Liver (tissue), 9 donors: Measurements from ENCODE around the gene HEATR5A. TPM values are rescaled to one million over a fixed set of nuclear protein-coding genes. Genes with fewer than 3 reads are reported as not detected.

Source experiments
- DNase-seq: peaks from one replicate; pipeline ENCODE4 v3.0.0-alpha.2; 2017; ENCODE audit warnings: low spot score
- H3K27ac ChIP-seq, 2 donors: one replicate each; pipeline ENCODE4 v1.7.0; 2013; ENCODE audit warnings: inconsistent platforms in 2 of 2, low read length in 2 of 2, control low read depth in 1 of 2, low read depth in 1 of 2, mild to moderate bottlenecking in 1 of 2
- H3K27me3 ChIP-seq, 4 donors: one replicate each; pipeline versions ENCODE4 v1.6.1 to v1.7.0; 2013; ENCODE audit warnings: low read length in 3 of 4, inconsistent platforms in 1 of 4, mild to moderate bottlenecking in 1 of 4, moderate library complexity in 1 of 4; ENCODE audit not compliant: control insufficient read depth in 4 of 4, insufficient read depth in 4 of 4
- H3K36me3 ChIP-seq, 4 donors: one replicate each; pipeline versions ENCODE4 v1.6.1 to v1.7.0; 2013; ENCODE audit warnings: low read length in 3 of 4, mild to moderate bottlenecking in 3 of 4, low read depth in 1 of 4, moderate library complexity in 1 of 4; ENCODE audit not compliant: control insufficient read depth in 4 of 4, insufficient read depth in 3 of 4
- H3K4me1 ChIP-seq, 4 donors: one replicate each; pipeline versions ENCODE4 v1.6.1 to v1.7.0; 2013; ENCODE audit warnings: low read length in 3 of 4, mild to moderate bottlenecking in 3 of 4, moderate library complexity in 1 of 4; ENCODE audit not compliant: control insufficient read depth in 4 of 4, insufficient read depth in 4 of 4
- H3K4me3 ChIP-seq, 3 donors: one replicate each; pipeline versions ENCODE4 v1.6.1 to v1.7.0; 2013; ENCODE audit warnings: low read length in 3 of 3, control low read depth in 1 of 3, low read depth in 1 of 3, mild to moderate bottlenecking in 1 of 3
- H3K9ac ChIP-seq, 2 donors: one replicate each; pipeline ENCODE4 v1.7.0; 2013; ENCODE audit warnings: low read length in 2 of 2, mild to moderate bottlenecking in 2 of 2, moderate library complexity in 2 of 2, control low read depth in 1 of 2, low read depth in 1 of 2
- H3K9me3 ChIP-seq, 4 donors: one replicate each; pipeline versions ENCODE4 v1.6.1 to v1.7.0; 2013; ENCODE audit warnings: low read length in 3 of 4; ENCODE audit not compliant: control insufficient read depth in 4 of 4
- EGR1 ChIP-seq, 2 donors: IDR thresholded peaks; 2 replicates each; pipeline ENCODE4 v1.6.1; 2016 to 2018; ENCODE audit warnings: antibody characterized with exemption in 2 of 2, low read depth in 2 of 2
- FOXA2 ChIP-seq: IDR thresholded peaks from 2 replicates; pipeline ENCODE4 v1.6.1; 2016; ENCODE audit warnings: antibody characterized with exemption
- GABPA ChIP-seq, 2 donors: IDR thresholded peaks in 1 of 2; conservative IDR thresholded peaks in 1 of 2; 2 replicates each; pipeline ENCODE4 v1.6.1; 2016; ENCODE audit warnings: antibody characterized with exemption in 2 of 2, mild to moderate bottlenecking in 1 of 2, moderate library complexity in 1 of 2
- HNF4A ChIP-seq, 2 donors: conservative IDR thresholded peaks; 2 replicates each; pipeline ENCODE4 v1.6.1; 2016; ENCODE audit warnings: antibody characterized with exemption in 2 of 2, mild to moderate bottlenecking in 2 of 2
- HNF4G ChIP-seq: IDR thresholded peaks from 2 replicates; pipeline ENCODE4 v1.6.1; 2016; ENCODE audit warnings: antibody characterized with exemption
- JUND ChIP-seq, 2 donors: IDR thresholded peaks; 2 replicates each; pipeline ENCODE4 v1.6.1; 2016; ENCODE audit warnings: antibody characterized with exemption in 2 of 2
- RXRA ChIP-seq, 2 donors: IDR thresholded peaks; 2 replicates each; pipeline ENCODE4 v1.6.1; 2017 to 2018; ENCODE audit warnings: antibody characterized with exemption in 2 of 2, mild to moderate bottlenecking in 1 of 2
- TAF1 ChIP-seq: conservative IDR thresholded peaks from 2 replicates; pipeline ENCODE4 v1.6.1; 2016; ENCODE audit warnings: antibody characterized with exemption, mild to moderate bottlenecking
- YY1 ChIP-seq: IDR thresholded peaks from 2 replicates; pipeline ENCODE4 v1.6.1; 2016; ENCODE audit warnings: antibody characterized with exemption, mild to moderate bottlenecking
- WGBS: extraction: QIAGEN DNeasy Blood & Tissue Kit; methylation state at CpG from one replicate; pipeline ENCODE4 v1.1.7; 2013; 5-methylcytosine and 5-hydroxymethylcytosine counted together
- polyA plus RNA-seq, 2 donors: library from polyadenylated mRNA; stranded (reverse) in 1 of 2; unstranded in 1 of 2; fragments of 200-250 nt in 1 of 2; fragments of >200 nt in 1 of 2; fragmentation: Nextera tagmentation in 1 of 2; extraction: Ambion mirVana in 1 of 2; gene quantifications; one replicate each; pipeline versions ENCODE4 v1.2.1 to v1.2.3, GENCODE V29; 2013 to 2015
- total RNA-seq, 2 donors: library from RNA; depleted of rRNA; stranded (reverse); fragments of >200 nt; gene quantifications; one replicate each; pipeline ENCODE4 v1.2.3, GENCODE V29; 2014
- TF ChIP-seq, protein P1 (sequence below): fragments of 150-350 bp; IDR thresholded peaks from 2 replicates; pipeline ENCODE4 v1.5.1; 2017; ENCODE audit warnings: improper control_type of control experiment, low read depth, low read length; ENCODE audit not compliant: missing input control
- TF ChIP-seq, protein P2 (sequence below): IDR thresholded peaks from 2 replicates; pipeline ENCODE4 v1.6.1; 2016; ENCODE audit warnings: antibody characterized with exemption, mild to moderate bottlenecking
- TF ChIP-seq, protein P3 (sequence below): IDR thresholded peaks from 2 replicates; pipeline ENCODE4 v1.6.1; 2016; ENCODE audit warnings: antibody characterized with exemption
- donor health status: healthy.
- donor health status: healthy.
- donor health status: healthy.
- donor health status: healthy.
- donor health status: healthy.

HEATR5A gene
- total and polyA plus RNA-seq, 4 donors = 7.3 to 22.8 (median 10.1) TPM

DNA sequence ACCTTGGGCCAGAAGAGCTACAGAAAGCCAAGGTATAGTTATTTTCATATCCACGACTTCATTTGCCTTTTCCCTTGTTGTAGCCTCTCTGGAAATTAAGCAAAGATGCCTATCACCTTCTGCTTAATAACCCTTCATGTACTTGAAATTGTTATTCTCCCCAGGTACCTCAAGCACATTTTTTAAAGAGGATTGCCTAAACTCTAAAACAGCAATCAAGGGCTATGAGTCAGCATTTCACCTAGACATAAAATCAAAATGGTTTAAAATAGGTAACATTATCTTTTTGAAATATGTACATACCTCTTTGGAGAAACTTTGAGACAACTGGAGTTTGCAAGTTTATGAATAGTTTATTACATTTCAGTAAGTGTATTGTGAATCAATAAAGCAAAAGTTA, 25.4 kb upstream of the HEATR5A start (continued):
- no peak for TF ChIP-seq HNF4G
- TF ChIP-seq, protein P1, sequence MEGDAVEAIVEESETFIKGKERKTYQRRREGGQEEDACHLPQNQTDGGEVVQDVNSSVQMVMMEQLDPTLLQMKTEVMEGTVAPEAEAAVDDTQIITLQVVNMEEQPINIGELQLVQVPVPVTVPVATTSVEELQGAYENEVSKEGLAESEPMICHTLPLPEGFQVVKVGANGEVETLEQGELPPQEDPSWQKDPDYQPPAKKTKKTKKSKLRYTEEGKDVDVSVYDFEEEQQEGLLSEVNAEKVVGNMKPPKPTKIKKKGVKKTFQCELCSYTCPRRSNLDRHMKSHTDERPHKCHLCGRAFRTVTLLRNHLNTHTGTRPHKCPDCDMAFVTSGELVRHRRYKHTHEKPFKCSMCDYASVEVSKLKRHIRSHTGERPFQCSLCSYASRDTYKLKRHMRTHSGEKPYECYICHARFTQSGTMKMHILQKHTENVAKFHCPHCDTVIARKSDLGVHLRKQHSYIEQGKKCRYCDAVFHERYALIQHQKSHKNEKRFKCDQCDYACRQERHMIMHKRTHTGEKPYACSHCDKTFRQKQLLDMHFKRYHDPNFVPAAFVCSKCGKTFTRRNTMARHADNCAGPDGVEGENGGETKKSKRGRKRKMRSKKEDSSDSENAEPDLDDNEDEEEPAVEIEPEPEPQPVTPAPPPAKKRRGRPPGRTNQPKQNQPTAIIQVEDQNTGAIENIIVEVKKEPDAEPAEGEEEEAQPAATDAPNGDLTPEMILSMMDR = no peak

DNA sequence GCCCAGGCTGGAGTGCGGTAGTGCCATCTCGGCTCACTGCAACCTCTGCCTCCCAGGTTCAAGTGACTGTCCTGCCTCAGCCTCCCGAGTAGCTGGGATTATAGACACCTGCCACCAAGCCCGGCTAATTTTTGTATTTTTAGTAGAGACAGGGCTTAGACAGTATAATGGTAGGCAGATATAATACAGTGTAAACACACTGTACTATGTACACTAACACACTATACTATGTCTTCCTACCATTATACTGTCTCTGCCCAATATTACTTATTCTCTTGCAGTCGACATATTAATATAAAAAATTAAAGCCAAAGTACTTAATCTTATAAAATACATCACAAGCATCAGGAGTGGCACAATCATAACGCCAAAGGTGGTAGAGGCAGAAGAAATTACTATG, 21.9 kb upstream of the HEATR5A start:
- no peak for TF ChIP-seq RXRA (IDR thresholded peaks at IDR 0.05)
- TF ChIP-seq FOXA2 = no peak
- TF ChIP-seq YY1 = no peak
- no peak for TF ChIP-seq GABPA (IDR thresholded peaks at IDR 0.05 in 1 of 2, conservative IDR thresholded peaks at IDR 0.05 in 1 of 2)
- no peak for TF ChIP-seq EGR1 (IDR thresholded peaks at IDR 0.05; ENCODE audit: low read depth in 2 of 2)
- TF ChIP-seq, protein P2, sequence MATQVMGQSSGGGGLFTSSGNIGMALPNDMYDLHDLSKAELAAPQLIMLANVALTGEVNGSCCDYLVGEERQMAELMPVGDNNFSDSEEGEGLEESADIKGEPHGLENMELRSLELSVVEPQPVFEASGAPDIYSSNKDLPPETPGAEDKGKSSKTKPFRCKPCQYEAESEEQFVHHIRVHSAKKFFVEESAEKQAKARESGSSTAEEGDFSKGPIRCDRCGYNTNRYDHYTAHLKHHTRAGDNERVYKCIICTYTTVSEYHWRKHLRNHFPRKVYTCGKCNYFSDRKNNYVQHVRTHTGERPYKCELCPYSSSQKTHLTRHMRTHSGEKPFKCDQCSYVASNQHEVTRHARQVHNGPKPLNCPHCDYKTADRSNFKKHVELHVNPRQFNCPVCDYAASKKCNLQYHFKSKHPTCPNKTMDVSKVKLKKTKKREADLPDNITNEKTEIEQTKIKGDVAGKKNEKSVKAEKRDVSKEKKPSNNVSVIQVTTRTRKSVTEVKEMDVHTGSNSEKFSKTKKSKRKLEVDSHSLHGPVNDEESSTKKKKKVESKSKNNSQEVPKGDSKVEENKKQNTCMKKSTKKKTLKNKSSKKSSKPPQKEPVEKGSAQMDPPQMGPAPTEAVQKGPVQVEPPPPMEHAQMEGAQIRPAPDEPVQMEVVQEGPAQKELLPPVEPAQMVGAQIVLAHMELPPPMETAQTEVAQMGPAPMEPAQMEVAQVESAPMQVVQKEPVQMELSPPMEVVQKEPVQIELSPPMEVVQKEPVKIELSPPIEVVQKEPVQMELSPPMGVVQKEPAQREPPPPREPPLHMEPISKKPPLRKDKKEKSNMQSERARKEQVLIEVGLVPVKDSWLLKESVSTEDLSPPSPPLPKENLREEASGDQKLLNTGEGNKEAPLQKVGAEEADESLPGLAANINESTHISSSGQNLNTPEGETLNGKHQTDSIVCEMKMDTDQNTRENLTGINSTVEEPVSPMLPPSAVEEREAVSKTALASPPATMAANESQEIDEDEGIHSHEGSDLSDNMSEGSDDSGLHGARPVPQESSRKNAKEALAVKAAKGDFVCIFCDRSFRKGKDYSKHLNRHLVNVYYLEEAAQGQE = no peak
- TF ChIP-seq TAF1 = no peak
- TF ChIP-seq, protein P3, sequence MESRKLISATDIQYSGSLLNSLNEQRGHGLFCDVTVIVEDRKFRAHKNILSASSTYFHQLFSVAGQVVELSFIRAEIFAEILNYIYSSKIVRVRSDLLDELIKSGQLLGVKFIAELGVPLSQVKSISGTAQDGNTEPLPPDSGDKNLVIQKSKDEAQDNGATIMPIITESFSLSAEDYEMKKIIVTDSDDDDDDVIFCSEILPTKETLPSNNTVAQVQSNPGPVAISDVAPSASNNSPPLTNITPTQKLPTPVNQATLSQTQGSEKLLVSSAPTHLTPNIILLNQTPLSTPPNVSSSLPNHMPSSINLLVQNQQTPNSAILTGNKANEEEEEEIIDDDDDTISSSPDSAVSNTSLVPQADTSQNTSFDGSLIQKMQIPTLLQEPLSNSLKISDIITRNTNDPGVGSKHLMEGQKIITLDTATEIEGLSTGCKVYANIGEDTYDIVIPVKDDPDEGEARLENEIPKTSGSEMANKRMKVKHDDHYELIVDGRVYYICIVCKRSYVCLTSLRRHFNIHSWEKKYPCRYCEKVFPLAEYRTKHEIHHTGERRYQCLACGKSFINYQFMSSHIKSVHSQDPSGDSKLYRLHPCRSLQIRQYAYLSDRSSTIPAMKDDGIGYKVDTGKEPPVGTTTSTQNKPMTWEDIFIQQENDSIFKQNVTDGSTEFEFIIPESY = no peak
- H3K27me3 ChIP-seq = no peaks in the 10 kb centered on the region
- H3K4me3 ChIP-seq = no peak overlapping the region
- no peaks in the 10 kb centered on the region for H3K36me3 ChIP-seq
- no peak overlapping the region for H3K27ac ChIP-seq
- H3K9me3 ChIP-seq = no peaks in the 10 kb centered on the region
- WGBS = 94% methylated on average over 6 of the region's 6 CpGs
- H3K9ac ChIP-seq = no peak overlapping the region
- DNase-seq = no peak
- no peaks in the 10 kb centered on the region for H3K4me1 ChIP-seq

DNA sequence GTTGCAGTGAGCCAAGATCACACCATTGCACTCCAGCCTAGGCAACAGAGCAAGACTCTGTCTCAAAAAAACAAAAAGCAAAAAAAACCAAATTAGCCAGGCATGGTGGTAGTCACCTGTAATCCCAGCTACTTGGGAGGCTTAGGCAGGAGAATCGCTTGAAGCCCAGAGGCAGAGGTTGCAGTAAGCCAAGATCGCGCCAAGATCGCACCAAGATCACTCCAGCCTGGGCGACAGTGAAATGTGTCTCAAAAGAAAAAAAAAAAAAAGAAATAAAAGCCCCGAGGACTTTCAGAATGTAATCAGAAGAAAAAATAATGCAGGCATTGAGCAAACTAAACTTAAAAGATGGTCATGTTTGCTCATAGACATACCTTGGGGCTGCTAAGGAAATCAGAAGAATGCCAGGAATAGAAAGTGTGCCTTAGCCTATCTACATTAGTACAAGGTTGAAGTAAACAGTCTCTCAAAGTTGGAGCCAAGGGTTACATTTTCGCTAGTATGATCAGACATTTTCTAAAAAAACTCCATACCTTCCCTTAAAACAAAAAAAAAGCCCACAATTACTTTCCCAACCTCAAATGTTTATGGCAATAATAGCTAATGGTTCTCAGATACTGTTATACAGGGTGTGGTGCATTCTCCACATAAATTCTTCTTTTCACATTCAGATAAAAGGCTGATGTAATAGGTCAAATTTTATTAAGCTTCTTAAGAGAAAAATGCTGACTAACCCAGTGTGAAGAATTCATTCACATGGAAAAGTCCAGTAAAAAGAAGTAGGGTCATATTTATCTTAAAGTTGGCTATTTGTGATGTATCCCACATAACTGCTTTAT, 21.1 kb upstream of the HEATR5A start:
- no peak overlapping the region for H3K9ac ChIP-seq
- H3K27ac ChIP-seq = no peak overlapping the region
- H3K4me3 ChIP-seq = no peak overlapping the region
- no peaks in the 10 kb centered on the region for H3K36me3 ChIP-seq
- no peaks in the 10 kb centered on the region for H3K27me3 ChIP-seq
- H3K9me3 ChIP-seq = no peaks in the 10 kb centered on the region
- no peaks in the 10 kb centered on the region for H3K4me1 ChIP-seq
- no peak for DNase-seq
- TF ChIP-seq FOXA2 (no peak), GABPA (IDR thresholded peaks at IDR 0.05 in 1 of 2, conservative IDR thresholded peaks at IDR 0.05 in 1 of 2) (no peak), JUND (IDR thresholded peaks at IDR 0.05) (no peak), HNF4G (no peak), YY1 (no peak), HNF4A (conservative IDR thresholded peaks at IDR 0.05) (no peak)
- TF ChIP-seq, protein P2 = no peak
- 80% methylated on average over 7 of the region's 7 CpGs for WGBS
